ENCODE results near the gene ZC3H10.

ZC3H10 gene

DNA sequence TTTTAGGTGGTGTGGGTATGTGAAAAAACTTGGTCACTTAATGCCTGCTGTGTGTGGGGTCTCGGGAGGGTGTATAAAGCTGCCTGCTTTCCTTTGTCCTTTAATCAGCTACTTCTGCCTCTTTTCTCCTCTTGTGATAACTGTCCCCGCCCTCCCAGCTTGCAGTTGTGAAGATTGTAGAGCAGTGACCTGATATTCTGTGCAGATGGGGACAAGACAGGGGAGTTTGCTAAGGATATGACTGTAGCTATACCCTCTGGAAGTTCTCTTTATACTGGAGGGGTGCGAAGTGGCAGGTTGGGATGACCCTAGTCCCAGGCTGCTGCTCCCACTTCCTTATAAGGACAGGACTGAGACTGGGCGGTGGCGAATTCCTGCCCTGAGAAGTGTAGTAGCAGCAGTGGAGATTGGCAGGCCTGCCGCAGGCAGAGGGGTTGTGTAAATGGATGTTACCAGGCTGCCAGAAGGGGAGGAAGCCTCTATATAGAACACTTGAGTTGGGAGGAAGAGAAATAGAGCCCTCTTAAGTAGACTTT lies 40.9 kb downstream of the ZC3H10 start:
- DNase-seq (ENCODE audit: low spot score): peak; percentile 92
- TF ChIP-seq CTCF (IDR thresholded peaks at IDR 0.05): no peak
- H3K4me3 ChIP-seq: peak overlapping the region; percentile 96
- peak overlapping the region; percentile 98 to 100 for H3K27ac ChIP-seq

GRCh38 chr12:56159482-56160192 lies 41.6 kb downstream of the ZC3H10 start:
- Histone ChIP-seq H3K27ac (peak overlapping the region; percentile 98 to 100), H3K4me3 (peak overlapping the region; percentile 96)
- TF ChIP-seq CTCF (IDR thresholded peaks at IDR 0.05): no peak
- DNase-seq (ENCODE audit: low spot score): no peak

- H3K4me3 ChIP-seq: peak overlapping the region; percentile 96
- no peak for TF ChIP-seq CTCF (IDR thresholded peaks at IDR 0.05)
- no peak for DNase-seq (ENCODE audit: low spot score)
- peak overlapping the region; percentile 98 to 100 for H3K27ac ChIP-seq
Observed at GRCh38 chr12:56160193-56160763, 42.2 kb downstream of the ZC3H10 start.

DNA sequence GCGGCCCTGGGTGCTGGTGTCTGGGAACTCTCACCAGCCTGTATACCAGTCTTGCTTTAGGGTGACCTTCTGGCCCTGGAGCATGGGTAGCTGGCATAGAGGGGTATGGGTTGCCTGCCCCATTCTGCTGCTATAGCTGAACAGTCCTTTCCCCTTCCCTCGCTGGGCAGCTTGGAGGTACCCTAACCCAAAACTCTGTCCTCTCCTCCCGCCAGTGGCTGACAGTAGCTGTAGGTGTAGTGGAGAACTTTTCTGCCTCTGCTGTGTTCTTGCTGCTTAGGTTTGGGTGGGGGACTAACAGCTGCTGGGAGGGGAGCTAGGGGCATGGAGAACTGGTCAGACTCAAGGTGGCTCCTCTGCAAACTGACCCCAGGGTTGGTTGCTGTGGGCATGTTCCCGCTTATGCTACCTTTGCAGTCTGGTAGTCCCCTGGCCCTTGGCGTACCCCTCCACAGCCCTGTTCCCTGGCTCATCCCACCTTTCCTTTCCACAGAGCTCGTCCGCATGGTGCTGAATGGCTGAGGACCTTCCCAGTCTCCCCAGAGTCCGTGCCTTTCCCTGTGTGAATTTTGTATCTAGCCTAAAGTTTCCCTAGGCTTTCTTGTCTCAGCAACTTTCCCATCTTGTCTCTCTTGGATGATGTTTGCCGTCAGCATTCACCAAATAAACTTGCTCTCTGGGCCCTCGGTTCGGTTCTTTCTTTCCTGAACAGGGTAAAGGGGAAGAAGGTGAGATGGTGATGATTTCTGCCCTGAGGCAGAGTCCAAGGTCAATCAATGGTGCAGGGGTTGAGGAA lies 43.0 kb downstream of the ZC3H10 start:
- Histone ChIP-seq H3K27ac (peak overlapping the region; percentile 98 to 100), H3K4me3 (peak overlapping the region; percentile 96)
- no peak for TF ChIP-seq CTCF (IDR thresholded peaks at IDR 0.05)
- no peak for DNase-seq (ENCODE audit: low spot score)

DNA sequence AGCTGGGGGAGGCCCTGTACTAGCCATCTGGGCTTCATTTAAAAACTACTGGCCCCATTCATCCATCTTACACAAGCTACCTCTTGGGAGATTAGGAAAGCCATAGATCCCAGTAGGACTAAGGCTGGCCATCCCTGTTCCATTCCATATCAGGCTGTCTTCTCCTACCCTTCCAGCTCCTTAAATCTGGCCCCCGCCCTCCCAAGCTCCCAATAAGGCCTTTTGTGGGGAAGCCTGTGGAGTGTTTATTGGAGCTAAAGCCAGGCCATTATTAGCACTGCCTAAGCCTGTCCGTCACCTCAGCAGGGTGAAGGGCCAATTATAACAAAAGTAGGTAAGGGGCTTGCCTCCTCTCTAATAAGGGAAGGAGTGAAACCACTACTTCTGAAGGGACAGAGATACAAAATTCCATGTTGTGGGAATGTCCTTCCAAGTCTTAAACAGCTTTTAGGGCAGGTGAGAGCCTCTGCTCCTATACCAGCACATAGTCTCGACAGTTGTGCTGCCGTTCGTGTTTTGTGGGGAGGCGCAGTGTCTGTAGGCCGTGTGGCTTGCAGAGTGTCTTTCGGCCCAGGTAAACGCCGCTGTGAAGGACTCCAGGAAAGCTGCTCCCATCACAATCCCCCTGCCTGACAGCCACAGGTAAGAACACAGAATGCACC lies 43.8 kb downstream of the ZC3H10 start:
- Histone ChIP-seq H3K4me3 (peak overlapping the region; percentile 96), H3K27ac (peak overlapping the region; percentile 98 to 100)
- DNase-seq (ENCODE audit: low spot score): no peak
- no peak for TF ChIP-seq CTCF (IDR thresholded peaks at IDR 0.05)

GRCh38 chr12:56162468-56163290 lies 44.6 kb downstream of the ZC3H10 start:
- DNase-seq (ENCODE audit: low spot score): no peak
- H3K27ac ChIP-seq: peak overlapping the region; percentile 8 to 61
- peak overlapping the region; percentile 10 for H3K4me3 ChIP-seq
- TF ChIP-seq CTCF (IDR thresholded peaks at IDR 0.05): no peak
